ENCODE data around the gene DDX18.

GRCh38 chr2:117774716-117775115 lies 39.8 kb upstream of the DDX18 start:
- TF ChIP-seq CTCF (IDR thresholded peaks at IDR 0.05) (no peak), NR2C2 (CRISPR knock-in tag; IDR thresholded peaks at IDR 0.05) (no peak), ZNF138 (CRISPR knock-in tag; conservative IDR thresholded peaks at IDR 0.05) (no peak), STAT6 (CRISPR knock-in tag; conservative IDR thresholded peaks at IDR 0.05; ENCODE audit: low read depth) (no peak), ZNF281 (CRISPR knock-in tag; IDR thresholded peaks at IDR 0.05) (no peak), NR1H2 (CRISPR knock-in tag; IDR thresholded peaks at IDR 0.05) (no peak), TCF7 (CRISPR knock-in tag; IDR thresholded peaks at IDR 0.05; ENCODE audit: low read depth) (no peak), HMGA2 (CRISPR knock-in tag; IDR thresholded peaks at IDR 0.05) (no peak), CBFB (CRISPR knock-in tag; IDR thresholded peaks at IDR 0.05; ENCODE audit: low read depth) (no peak), MAX (CRISPR knock-in tag; IDR thresholded peaks at IDR 0.05) (no peak), SMAD3 (CRISPR knock-in tag; IDR thresholded peaks at IDR 0.05; ENCODE audit: borderline replicate concordance) (no peak), PREB (CRISPR knock-in tag; IDR thresholded peaks at IDR 0.05; ENCODE audit: borderline replicate concordance) (no peak), ATF2 (CRISPR knock-in tag; IDR thresholded peaks at IDR 0.05; ENCODE audit: borderline replicate concordance, low read depth) (no peak), E2F1 (CRISPR knock-in tag; IDR thresholded peaks at IDR 0.05) (no peak)

All from WTC11 (cell line).